ENCODE results near the gene LARP1. TPM values are rescaled to one million over a fixed set of nuclear protein-coding genes. Genes with fewer than 3 reads are reported as not detected.

Gene LARP1
- total RNA-seq, 1 experiment from 2014 or later = 290 TPM

DNA sequence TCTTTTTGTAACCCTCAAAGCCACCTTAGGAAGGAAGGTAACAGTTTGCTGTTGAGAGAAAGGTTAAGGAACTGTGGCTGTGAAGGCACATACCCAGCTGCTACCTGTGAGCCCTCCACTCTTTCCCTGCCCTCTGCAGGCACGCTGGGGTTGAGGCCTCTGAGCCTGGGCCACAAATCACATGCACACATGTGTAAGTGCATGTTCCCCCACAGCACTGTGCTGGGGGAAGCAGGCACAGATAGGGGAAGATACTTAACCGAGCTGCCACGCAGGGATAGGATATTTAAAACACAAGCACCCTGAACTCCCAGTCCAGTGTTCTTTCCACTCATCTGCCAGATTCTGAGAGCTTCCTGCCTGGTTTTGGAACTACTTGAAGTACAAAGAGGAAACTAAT, 18.1 kb downstream of the LARP1 start:
- H2AFZ ChIP-seq = no peak overlapping the region
- no peak overlapping the region for H3K4me2 ChIP-seq
- no peak overlapping the region for H3K27ac ChIP-seq
- no peak overlapping the region for H3K4me3 ChIP-seq
- no peak for DNase-seq
- peaks cover 26% of the 10 kb centered on the region for H3F3A ChIP-seq (ENCODE audit: insufficient read depth, low read depth)
- peaks cover 6% of the 10 kb centered on the region for H3K4me1 ChIP-seq (replicated peaks; ENCODE audit: insufficient read depth)
- TF ChIP-seq EZH2 (IDR thresholded peaks at IDR 0.05; ENCODE audit: low read depth) = no peak
- TF ChIP-seq, protein P1, sequence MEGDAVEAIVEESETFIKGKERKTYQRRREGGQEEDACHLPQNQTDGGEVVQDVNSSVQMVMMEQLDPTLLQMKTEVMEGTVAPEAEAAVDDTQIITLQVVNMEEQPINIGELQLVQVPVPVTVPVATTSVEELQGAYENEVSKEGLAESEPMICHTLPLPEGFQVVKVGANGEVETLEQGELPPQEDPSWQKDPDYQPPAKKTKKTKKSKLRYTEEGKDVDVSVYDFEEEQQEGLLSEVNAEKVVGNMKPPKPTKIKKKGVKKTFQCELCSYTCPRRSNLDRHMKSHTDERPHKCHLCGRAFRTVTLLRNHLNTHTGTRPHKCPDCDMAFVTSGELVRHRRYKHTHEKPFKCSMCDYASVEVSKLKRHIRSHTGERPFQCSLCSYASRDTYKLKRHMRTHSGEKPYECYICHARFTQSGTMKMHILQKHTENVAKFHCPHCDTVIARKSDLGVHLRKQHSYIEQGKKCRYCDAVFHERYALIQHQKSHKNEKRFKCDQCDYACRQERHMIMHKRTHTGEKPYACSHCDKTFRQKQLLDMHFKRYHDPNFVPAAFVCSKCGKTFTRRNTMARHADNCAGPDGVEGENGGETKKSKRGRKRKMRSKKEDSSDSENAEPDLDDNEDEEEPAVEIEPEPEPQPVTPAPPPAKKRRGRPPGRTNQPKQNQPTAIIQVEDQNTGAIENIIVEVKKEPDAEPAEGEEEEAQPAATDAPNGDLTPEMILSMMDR (conservative IDR thresholded peaks at IDR 0.05) = no peak
- no peaks in the 10 kb centered on the region for H3K36me3 ChIP-seq (ENCODE audit: low read depth)
- peaks cover 100% of the 10 kb centered on the region for H3K79me2 ChIP-seq (ENCODE audit: low read depth)
- H4K20me1 ChIP-seq (ENCODE audit: insufficient read depth) = peaks cover 99% of the 10 kb centered on the region
- no peaks in the 10 kb centered on the region for H3K27me3 ChIP-seq (ENCODE audit: insufficient read depth, low read depth)
- intact Hi-C loops (cut with micrococcal nuclease; ENCODE audit: unreplicated experiment) = no loop called here
- BruUV-seq (replicated peaks) = no TSS peak
- CTCF ChIA-PET = no interaction called here
- no peaks in the 10 kb centered on the region for H3K9me3 ChIP-seq (ENCODE audit: insufficient read depth, low read depth)
- no peaks in the 10 kb centered on the region for H3K9me2 ChIP-seq (ENCODE audit: insufficient read depth)
- POLR2A ChIA-PET (ENCODE audit: unreplicated experiment) = no interaction called here

DNA sequence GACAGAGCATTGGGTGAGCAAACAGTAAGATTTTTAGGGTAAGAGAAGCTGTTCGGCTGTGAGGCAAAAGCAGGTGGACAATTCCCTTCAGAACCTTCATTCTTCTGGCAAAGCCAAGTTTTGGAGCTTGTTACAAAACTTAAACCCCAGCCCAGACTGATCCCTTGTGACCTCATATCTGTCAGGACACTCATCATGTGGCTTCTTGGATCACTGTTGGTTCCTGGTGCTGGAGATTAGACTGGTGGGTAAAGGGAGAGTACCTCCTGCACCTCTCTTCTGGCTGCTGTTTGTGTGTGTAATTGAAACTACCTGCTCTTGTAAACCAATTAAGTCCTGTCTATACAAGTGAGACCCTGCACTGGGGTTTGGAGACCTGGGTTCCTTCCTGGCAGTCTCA, 21.0 kb downstream of the LARP1 start:
- H3K4me2 ChIP-seq = no peak overlapping the region
- H3K79me2 ChIP-seq (ENCODE audit: low read depth) = peaks cover 100% of the 10 kb centered on the region
- DNase-seq = no peak
- H2AFZ ChIP-seq = no peak overlapping the region
- CTCF ChIA-PET = no interaction called here
- H4K20me1 ChIP-seq (ENCODE audit: insufficient read depth) = peaks cover 100% of the 10 kb centered on the region
- no peaks in the 10 kb centered on the region for H3K27me3 ChIP-seq (ENCODE audit: insufficient read depth, low read depth)
- peaks cover 14% of the 10 kb centered on the region for H3K4me1 ChIP-seq (replicated peaks; ENCODE audit: insufficient read depth)
- BruUV-seq (replicated peaks) = no TSS peak
- H3K9me2 ChIP-seq (ENCODE audit: insufficient read depth) = no peaks in the 10 kb centered on the region
- H3K36me3 ChIP-seq (ENCODE audit: low read depth) = 0 out of 2 replicates have a peak, but pooled peaks cover 3% of the 10 kb centered on the region
- H3K27ac ChIP-seq = no peak overlapping the region
- H3K9me3 ChIP-seq (ENCODE audit: insufficient read depth, low read depth) = no peaks in the 10 kb centered on the region
- H3K4me3 ChIP-seq = no peak overlapping the region
- peaks cover 30% of the 10 kb centered on the region for H3F3A ChIP-seq (ENCODE audit: insufficient read depth, low read depth)
- intact Hi-C loops (cut with micrococcal nuclease; ENCODE audit: unreplicated experiment) = no loop called here
- POLR2A ChIA-PET (ENCODE audit: unreplicated experiment) = no interaction called here
- no peak for TF ChIP-seq EZH2 (IDR thresholded peaks at IDR 0.05; ENCODE audit: low read depth)
- TF ChIP-seq, protein P1 (conservative IDR thresholded peaks at IDR 0.05) = no peak

DNA sequence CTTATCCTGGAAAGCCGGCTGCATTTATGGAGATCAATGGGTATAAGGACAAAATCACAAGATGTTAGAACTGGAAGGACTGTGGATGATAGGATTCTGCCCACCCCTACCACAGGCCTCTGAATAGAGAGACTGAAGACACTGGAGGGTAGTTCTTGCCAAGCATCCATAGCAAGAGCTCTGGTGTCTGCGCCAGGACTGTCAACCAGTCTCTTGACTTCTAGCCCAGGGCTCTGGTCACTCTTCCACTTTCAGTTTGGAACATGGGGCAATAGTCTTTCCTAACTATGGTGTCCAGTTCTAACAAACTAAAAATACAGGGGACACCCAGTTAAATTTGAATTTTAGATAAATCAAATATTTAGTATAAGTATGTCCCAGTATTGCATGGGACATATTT, 23.4 kb downstream of the LARP1 start:
- no peaks in the 10 kb centered on the region for H3K9me3 ChIP-seq (ENCODE audit: insufficient read depth, low read depth)
- H3K27ac ChIP-seq = no peak overlapping the region
- no peak for DNase-seq
- no peak overlapping the region for H2AFZ ChIP-seq
- CTCF ChIA-PET = interaction anchor here (0.7 kb wide), 1 partner anchor 128 kb away, joined by 3 read pairs; no protein-coding TSS in a partner anchor
- POLR2A ChIA-PET (ENCODE audit: unreplicated experiment) = no interaction called here
- no peaks in the 10 kb centered on the region for H3K27me3 ChIP-seq (ENCODE audit: insufficient read depth, low read depth)
- peaks cover 30% of the 10 kb centered on the region for H3F3A ChIP-seq (ENCODE audit: insufficient read depth, low read depth)
- H3K4me1 ChIP-seq (replicated peaks; ENCODE audit: insufficient read depth) = peaks cover 14% of the 10 kb centered on the region
- H3K79me2 ChIP-seq (ENCODE audit: low read depth) = peaks cover 100% of the 10 kb centered on the region
- TF ChIP-seq EZH2 (IDR thresholded peaks at IDR 0.05; ENCODE audit: low read depth) = no peak
- TF ChIP-seq, protein P1 (conservative IDR thresholded peaks at IDR 0.05) = no peak
- no peak overlapping the region for H3K4me3 ChIP-seq
- 0 out of 2 replicates have a peak, but pooled peaks cover 3% of the 10 kb centered on the region for H3K36me3 ChIP-seq (ENCODE audit: low read depth)
- no TSS peak for BruUV-seq (replicated peaks)
- H4K20me1 ChIP-seq (ENCODE audit: insufficient read depth) = peaks cover 100% of the 10 kb centered on the region
- no peaks in the 10 kb centered on the region for H3K9me2 ChIP-seq (ENCODE audit: insufficient read depth)
- intact Hi-C loops (cut with micrococcal nuclease; ENCODE audit: unreplicated experiment) = no loop called here
- H3K4me2 ChIP-seq = no peak overlapping the region
